Hematopoietic multipotent progenitor cell treated with erythropoietin and hydrocortisone succinate and interleukin-3 and kit ligand, for 4 days (in vitro differentiated cells): ENCODE data around the gene TNFRSF14.
"Not testable (repeated sequence)": the region's sequence is repeated elsewhere in the genome, so short reads cannot be mapped to it uniquely, and the experiment has no call there.

Experiments
- DNase-seq: peaks from one replicate; pipeline ENCODE4 v3.0.0-alpha.2; 2015

TNFRSF14 gene

DNA sequence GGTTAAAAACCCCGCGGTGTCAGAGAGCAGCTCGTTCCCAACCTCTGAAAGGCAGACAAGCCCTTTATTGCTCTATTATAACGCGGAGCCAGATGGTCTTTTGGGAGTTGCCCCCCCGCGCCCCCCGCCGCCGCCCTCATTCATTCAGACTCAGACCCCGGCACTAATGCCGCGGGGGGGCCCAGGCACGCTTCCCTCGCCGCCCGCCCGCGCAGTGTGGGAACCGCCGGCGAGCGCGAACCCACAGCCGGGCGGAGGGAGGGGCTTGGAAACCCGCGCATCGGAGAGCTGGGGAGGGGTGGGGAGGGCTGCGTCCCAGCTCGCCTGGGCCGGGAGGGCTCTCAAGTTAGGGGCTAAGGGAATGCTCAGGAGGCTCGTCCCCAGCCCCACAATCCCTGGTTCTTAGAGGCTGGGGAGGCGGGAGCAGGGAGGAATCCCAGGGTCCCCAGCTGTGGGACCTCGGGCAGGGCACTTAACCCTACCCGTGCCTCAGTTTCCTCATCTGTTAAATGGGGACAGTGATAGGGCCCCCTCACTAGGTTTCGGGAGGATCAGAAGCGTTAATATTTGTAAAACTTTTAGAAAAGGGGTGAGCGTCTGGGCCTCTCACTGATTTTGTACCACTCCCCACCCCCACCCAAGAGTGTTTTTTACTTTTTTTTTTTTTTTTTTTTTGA lies 15.2 kb upstream of the TNFRSF14 start:
- DNase-seq: peak; percentile 55

DNA sequence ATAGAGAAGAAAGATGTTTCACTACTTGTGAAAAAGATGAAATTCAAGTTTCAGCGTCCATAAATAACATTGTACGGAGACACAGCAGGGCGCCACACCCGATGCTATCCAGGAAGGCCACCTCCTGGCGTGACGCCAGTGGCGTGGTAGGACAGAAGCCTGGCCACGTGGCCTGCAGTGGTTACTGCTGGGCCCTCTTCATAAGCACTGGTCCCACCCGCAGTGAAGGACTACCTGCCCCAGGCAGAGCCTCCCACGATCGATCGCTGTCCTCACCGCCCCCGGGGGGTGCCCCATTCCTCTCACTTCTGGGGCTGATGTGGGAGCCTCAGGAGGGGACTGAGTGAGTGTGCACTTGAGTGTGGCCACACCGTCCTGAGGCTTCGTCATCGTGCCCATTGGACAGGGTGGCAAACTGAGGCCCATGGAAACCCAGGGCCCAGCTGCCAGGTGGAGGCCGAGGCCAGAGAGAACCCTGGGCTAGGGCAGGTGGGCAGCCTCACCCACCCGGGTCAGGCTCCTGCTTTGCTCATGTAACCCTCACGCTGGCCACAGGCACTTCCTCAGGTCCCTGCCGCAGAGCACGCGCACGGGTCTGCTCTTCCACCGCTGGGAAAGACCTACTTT lies 14.4 kb upstream of the TNFRSF14 start:
- peak; percentile 77 for DNase-seq

DNA sequence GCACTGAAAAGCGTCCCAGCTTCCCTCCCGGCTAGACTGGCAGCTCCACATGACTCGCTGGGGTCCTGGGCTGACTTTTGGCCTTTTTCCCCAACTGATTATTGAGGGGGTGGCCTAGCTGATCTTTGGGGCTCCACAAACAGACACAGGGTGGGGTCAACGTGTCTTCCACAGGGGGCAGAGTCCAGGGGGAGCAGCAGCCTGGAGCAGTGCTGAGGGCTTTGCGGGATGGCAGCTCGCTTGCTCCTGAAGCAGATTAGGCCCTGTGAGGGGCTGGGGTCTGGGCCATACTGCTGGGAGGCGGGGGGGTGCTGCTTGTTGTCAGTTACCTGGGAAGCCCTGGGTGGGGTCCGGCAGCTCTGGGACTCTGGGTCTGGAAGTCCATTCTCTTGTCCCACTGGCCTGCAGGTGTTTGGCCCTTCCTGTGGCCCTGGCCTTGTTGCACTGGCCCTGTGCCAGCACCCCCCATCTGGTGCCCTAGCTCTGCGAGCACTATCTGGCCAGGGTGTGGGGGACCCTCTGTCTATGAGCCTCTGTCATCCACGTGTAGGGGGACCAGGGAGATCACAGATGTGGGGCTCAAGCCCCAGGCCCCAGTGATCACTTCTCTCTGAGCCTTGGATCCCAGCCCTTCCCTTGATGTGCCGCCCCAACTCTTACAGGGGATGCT lies 13.8 kb upstream of the TNFRSF14 start:
- DNase-seq: no peak

DNA sequence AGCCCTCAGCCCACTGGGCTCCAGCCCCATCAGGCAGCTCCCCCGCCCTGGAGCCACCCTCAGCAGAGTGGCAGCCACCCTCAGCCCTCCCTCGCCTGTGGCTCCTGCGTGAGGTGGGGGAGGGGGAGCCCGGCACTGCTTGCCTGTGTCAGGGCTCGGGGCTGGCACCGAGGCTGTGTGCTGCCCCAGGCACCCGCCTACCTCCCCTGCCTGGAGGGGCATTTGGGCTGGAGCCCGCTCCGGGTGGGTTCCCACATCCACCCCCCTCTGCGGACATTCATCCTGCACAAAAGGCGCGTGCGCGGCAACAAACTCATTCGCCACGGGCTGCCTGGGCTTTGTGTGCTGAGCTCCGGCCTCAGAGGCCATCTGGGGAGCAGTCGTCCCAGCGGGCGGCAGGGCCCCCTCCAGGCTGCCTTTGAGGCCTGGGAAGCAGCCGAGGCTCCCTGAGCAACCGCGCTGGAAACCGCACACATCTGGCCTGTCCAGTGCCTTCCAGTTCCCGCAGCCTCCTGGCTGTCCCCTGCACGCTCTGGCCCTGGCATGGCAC lies 12.6 kb upstream of the TNFRSF14 start:
- DNase-seq: peak; percentile 78

DNA sequence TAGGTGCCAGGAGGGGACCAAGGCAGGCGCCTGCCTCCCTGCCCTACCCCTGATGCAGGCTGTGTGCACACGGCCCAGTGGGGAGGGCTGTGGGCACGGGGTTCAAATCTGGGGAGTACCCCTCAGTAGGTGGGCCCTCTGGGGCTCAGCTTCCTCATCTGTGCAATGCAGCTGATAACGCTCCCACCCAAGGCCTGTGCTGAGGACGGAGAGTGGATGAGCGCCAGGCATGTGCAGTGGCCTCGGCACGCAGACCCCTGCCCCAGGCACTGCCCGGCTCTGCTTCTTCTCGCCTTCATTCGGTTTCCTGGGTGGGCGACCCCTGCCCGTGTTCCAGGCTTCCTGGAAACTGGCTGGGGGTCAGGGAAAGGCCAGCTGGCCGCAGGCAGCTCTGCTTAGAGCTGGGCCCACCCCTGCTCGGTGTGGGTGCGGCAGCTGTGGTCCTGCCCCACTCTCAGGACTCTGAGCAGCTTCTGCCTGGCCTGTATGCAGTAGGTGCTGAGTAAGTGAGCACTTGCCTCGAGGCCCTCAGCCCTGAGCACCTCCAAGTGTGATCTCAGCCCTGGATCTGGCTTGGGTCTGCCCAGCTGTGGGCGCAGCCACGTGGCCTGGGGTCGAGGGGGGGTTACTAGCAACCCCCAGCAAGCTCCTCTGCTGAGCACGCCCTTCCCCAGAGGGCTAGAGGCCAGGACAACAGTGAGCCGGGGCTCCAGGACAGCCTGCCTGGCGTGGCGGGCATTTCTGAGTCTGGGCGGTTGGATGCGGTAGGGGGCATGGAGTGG lies 11.9 kb upstream of the TNFRSF14 start:
- peak; percentile 82 for DNase-seq

DNA sequence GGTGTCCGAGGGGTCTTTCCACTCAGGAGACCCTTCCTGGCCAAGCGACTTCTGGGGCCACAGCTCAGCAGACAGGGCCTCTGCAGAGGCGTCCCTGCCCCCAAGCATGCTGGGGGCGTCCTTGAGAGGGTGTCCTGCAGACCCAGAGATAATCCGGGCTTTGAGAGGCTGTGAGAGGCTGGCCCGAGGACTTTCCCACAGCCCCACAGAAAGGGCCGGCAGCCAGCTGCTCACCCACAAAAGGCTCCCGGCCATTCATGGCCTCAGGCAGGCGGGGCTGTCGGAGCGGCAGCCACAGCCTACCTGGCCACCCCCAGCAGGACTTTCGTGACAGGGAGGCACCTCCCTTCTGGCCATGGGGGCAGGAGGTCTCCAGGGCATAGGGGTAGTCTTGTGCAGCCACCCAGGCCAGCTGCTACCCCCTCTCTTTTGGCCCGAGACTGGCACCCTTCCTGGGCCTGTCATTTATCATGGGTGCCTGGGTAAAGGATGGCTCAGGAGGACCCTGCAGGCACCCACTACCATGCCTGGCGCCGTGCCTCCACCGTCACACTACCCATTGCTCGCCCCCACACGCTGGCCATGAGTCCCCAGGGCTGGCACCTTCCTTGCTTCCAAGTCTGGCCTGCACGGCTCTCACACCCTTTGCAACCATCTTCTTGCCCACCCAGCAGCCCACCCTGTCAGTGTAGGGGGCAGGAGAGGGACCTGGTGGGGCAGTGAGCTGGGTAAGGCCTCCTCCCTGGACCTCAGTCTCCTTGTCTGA lies 11.1 kb upstream of the TNFRSF14 start:
- peak; percentile 58 for DNase-seq

DNA sequence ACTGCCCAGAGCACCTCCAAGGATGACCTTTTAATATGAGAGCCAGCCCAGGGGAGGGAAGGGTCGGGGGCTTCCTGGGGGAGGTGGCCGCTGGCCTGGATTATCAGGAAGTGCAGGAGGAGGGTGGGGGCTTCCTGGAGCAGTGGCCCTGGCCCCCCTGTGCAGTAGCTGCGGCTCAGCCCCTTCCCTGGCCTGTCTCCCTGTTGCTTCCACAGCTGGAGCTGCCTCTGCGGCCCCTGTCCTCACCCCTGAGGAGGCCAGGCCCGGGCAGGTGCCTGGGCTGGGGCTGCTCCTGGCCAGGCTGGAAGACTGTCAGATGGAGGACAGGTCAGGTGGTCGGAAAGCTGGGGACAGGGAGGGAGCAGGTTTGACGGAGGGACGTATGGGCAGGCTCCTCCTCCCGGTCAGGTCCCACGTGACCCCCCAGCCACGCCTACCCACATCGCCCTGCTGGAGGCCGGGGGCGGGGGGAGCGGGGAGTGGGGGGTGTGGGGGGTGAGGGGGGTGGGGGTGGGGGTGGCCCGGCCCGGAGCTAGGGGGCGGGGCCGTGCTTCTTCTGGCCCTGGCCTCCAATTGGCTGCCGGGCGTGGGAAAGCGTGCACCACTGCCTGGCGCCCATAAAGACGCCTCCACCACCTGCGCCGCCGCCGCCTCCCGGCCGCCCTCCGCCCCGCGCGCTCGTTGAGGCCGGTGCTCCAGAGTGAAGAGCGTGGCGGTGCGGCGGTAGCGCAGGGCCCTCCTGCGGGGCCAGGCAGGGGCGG lies 10.2 kb upstream of the TNFRSF14 start:
- DNase-seq: peak; percentile 96

DNA sequence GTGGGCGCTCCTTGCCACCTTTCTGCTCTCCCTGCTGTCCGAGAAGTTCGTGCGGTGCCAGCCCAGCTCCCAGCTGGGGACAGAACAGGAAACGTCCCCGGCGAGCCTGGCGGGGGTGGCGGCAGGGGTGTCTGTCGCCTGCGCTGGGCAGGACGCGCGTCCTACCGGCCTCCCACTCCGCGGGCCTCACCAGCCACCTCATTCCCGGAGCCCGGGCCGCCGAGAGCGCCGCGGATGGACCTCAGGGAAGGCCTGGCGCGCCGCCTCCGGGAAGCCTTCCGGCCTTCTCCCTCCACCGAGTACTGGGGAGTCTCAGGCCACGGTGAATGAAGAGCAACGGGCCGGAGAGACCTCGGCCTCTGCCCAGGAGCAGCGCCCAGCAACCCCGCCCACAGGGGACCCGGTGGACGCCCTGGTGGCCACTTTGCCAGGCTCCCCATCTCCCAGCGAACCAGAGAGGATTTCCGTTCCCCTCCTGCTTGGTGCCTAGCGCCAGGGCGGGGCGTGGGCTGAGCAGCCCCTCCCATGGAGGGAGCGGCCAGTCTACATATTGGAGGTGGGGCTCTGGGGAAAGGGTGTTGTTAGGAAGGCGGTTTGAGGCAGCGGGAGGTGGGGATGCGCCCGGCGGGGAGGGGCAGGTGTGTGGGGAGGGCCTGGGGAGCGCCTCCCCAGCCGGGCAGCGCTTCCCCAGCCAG lies 9.5 kb upstream of the TNFRSF14 start:
- DNase-seq: peak; percentile 97

DNA sequence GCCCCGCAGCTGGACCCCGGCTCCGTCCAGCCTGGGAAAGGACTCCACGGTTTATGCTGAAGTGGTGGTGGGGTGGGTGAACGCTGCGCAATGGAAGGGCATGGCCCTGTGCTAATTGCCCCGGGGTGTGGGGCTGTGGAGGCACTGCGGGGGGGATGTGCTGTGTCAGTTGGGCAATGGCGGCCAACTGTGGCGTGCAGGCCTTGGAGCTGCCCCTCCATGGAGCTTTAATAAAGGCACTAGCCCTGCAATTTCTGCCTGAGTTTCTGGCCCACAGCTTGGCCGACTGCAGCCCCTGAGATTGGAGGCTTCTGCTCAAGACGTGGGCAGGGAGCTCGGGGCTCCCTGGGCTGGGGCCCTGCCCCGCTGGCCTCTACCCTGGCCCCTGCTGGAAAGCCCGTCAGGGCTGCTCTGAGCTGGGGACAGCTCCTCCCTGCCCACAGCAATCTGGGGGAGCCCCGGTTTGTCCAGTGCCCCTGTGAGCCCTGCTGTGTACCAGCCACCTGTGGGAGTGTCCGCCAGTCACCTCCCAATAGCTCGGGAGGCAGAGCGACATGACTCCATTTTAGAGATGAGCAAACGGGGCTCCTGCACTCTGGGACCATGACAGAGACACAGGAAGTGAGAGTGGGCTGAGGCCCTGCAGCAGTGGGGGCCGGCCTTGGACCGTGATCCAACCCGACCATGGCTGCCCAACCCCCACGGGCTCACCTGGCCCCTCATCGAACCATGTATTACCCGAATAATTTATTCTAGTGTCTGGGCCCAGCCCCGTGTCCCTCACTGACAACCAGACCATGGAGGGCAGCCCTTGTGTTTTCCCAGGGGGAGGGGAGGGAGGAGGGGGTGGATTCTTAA lies 8.7 kb upstream of the TNFRSF14 start:
- peak; percentile 33 for DNase-seq

DNA sequence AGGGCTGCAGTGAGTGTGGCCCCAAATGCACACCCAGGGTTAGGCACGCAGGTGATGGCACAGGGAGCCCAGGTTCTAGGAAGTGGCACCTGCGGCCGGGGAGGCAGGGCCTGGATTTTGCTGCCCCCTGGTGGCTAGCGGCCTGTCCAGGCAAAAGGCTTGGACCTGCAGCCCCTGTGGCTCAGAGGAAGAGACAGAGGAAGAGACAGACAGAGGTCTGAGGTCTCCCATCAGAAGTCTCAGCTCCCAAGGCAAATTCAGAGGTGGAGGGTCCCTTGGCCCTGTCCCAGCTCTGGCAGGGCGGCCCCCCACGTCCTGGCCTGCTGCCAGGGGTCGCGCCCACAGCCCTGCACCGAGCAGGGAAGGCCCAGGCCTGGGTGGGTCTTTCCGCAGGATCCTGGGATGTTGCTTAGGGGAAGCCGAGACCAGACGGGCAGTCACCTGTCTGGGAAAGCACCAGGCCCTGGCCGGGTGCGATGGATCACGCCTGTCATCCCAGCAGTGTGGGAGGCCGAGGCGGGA lies 8.0 kb upstream of the TNFRSF14 start:
- peak; percentile 91 for DNase-seq

DNA sequence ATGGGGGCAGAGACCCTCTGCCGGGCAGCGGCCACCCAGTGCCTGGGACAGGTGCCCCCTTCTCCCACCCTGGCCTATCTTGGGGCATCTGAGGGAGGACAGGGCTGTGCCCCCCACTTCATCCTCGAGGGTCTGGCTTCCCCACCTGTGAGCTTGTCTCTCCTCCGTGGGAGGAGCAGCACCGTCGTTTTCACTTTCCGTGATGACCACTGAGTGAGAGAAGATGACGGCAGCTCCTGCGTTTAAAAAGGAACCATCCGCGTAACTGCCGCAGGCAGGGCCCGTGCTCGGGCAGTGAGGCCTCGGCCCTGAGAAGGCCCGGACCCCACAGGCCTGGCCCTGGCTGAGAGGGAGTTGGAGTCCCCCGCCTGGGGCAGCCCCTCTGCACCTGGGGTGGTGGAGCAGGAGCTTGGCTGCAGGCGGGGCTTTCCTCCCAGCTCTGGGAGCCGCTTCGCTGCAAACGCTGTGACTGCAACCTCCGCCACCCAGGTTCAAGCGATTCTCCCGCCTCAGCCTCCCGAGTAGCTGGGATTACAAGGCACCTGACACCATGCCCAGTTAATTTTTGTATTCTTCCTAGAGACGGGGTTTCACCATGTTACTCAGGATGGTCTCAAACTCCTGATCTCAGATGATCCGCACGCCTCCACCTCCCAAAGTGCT lies 6.7 kb upstream of the TNFRSF14 start:
- DNase-seq: not testable (repeated sequence)

DNA sequence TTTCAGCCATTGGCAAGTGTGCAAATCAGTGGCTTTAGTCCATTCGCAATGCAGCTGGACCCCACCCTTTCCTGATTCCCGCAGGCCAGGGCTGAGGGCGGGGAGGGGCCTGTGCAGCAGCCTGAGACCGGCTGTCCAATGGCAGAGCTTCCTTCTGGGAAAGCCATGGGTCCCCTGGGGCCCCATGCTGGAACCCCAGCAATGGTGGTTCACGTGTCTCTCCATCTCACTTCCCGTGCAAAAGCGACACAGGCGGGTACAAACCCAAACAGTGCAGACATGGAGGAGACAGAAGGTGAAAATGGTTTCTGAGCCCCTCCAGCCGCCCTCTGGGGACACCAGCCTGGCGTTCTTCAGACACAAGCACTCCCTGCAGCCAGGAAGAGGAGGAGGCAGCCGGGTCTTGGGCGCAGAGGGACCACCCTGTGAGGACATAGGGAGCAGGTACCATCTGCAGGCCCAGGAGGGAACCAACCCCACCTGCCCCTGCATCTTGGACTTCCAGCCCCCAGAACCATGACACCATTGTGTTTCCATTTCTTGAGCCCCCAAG lies 5.8 kb upstream of the TNFRSF14 start:
- not testable (repeated sequence) for DNase-seq

DNA sequence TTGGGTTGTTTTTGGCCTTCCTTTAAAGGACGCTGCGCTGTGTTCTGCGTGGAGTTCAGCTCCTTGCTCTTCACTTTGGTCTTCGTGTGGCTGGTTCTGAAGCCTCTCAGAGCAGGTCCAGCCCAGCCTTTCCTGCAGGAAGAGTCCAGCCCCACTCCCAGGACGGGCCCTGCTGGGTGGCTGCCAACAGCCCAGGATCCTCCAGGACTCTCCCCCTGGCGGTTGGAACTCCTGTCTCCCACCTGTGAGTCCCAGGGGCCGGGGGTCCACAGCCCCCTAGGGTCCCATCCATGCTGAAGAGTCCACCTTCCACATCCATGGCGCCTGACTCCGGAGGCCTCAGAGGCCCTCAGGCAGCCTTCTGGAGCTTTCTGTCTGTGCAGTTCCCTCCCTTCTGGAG lies 4.6 kb upstream of the TNFRSF14 start:
- DNase-seq: not testable (repeated sequence)

DNA sequence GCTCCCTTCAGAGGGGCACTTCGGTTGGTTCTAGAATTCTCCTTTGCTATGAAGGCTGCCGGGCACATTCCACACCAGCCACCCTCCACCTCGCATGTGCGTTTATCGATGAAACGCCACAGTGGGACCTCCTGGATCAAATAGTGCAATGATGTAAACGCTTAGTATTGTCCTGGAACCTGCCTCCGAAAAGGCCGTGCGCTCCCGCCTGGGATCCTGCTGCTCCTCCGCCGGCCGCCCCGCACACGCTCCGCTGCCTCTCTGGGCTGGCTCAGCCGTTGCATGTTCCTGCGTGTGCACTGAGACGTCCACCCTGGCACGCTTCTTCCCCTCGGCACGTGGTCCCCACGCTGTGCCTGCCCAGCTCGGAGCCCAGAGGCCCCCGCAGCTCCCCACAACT lies 4.0 kb upstream of the TNFRSF14 start:
- no peak for DNase-seq

DNA sequence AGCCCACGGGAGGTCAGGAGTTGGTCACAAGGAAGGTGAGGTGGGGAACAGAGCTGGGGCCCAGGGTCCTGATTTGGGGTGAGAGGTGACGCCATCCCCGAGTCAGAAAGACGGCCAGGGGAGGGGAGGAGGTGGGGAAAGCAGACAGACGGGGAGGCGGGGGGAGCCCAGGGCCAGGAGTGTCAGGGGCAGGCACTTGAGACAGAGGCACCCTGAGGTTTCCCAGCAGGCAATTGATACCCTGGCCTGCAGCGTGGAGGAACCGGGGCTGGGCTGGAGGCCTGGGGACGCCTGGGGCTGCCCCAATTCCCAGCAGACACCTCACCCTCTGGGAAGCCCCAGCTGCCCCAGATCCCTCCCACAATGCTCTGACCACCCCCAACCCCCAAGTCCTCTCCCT lies 3.1 kb upstream of the TNFRSF14 start:
- not testable (repeated sequence) for DNase-seq

DNA sequence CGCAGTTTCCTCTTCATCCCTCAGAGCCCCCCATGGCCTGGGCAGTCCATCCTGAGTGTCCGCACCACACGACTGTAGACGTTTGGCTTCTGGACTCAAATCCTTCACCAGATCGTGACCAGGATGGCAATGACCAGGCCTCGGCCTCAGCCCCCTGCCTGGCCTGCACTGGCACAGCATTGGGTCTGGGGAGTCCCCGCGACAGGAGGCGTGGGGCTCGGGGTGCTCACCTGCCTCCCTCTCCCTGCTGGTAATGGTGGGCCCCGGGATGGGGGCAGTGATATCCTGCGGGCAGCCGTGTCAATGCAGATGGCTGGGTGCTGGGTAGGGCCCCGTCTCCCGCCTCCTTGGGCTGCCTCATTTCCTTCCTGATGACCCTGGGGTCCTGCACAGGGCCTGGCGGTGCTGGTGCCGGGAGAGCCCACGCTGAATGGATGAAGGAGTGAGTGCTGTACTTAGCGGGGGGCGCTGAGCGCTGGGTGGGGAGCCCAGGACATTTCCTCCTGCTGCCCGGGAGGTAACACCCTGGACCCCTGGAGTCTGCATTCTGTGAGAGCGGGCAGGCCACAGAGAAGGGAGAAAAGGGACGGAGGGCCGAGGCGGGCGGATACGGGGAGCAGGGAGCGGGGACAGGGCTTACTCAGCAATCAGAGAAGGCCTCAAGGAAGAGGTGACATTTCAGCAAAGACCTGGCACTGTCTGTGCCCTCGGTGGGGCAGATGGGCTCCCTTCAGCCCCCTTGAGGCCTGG lies 2.1 kb upstream of the TNFRSF14 start:
- no peak for DNase-seq

DNA sequence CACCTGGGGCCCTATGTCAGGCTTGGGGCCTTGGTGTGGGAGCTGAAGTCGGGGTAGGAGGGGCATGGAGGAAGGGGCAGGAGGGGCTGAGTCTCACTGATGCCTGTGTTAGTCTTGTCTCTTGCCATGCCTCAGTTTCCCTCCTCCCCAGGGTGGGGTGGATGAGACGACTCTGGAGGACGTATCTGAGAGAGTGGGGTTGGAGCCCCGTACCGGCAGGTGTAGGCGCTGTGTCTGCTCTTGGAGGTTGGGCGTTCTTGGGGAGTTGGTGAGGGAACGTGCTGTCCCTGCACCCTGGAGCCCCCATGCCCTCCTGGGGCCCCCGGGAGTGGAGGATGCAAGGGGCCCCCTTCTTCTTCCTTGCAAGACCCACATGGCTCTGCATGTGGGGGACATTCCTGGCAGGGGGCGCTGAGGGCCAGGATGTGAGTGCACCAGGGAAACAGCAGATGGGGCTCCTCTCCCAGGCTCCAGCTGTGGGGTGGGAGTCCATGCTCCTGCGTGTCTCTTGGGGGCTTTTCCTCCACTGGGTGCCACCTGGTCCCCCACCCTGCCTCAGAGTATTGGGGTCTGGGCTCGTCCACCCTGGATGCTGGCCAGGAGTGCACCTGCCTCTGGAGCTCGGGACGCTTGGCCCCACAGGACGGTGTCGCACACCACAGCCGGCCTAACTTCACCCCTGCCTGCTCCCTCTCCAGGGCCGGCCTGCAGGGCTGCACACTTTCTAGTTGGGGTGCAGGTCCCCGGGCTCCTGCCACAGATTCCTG lies 1.4 kb upstream of the TNFRSF14 start:
- DNase-seq: peak; percentile 82
